Keratinocyte (primary cell): Measurements from ENCODE around the gene BSG.

Experiments
- EZH2 ChIP-seq: IDR thresholded peaks from one replicate; pipeline ENCODE4 v1.6.1; 2012; ENCODE audit warnings: inconsistent platforms, mild to moderate bottlenecking, low read length, moderate library complexity
- TF ChIP-seq, protein P1 (sequence below), 3 experiments: IDR thresholded peaks in 1 of 3; conservative IDR thresholded peaks in 1 of 3; optimal IDR thresholded peaks in 1 of 3; 2 replicates in 2 of 3; 3 replicates in 1 of 3; pipeline versions ENCODE3 to v1.5.1; 2011; ENCODE audit warnings: low read length in 3 of 3, mild to moderate bottlenecking in 3 of 3, moderate library complexity in 2 of 3, control low read depth in 1 of 3, inconsistent platforms in 1 of 3; ENCODE audit not compliant: insufficient read depth in 2 of 3; ENCODE audit errors: extremely low read depth in 1 of 3

DNA sequence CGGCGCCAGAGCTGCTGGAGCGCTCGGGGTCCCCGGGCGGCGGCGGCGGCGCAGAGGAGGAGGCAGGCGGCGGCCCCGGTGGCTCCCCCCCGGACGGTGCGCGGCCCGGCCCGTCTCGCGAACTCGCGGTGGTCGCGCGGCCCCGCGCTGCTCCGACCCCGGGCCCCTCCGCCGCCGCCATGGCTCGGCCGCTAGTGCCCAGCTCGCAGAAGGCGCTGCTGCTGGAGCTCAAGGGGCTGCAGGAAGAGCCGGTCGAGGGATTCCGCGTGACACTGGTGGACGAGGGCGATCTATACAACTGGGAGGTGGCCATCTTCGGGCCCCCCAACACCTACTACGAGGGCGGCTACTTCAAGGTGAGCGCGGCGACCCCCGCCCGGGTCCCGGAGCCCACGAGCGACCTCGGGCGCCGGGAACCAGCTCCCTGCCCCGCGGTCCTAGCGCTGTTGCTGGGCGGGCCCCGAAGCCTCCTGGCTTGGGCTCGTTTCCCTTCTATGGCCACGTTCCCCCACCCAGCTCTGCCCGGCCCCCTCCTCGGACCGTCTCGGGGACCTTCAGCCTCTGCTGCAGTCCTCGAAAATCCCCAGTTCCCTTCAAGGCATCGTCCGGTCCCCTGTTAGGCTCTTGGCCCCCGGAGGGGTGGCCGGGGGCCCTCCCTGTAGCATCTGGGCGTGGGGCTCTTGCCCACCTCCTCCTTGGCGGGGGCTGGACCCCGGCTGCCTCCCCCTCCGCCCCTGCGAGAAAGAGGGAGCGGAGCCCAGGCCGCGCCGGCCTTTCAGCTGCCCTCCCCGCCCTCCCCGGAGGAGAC, 40.4 kb upstream of the BSG start, which contains the start of gene CDC34:
- TF ChIP-seq, protein P1, sequence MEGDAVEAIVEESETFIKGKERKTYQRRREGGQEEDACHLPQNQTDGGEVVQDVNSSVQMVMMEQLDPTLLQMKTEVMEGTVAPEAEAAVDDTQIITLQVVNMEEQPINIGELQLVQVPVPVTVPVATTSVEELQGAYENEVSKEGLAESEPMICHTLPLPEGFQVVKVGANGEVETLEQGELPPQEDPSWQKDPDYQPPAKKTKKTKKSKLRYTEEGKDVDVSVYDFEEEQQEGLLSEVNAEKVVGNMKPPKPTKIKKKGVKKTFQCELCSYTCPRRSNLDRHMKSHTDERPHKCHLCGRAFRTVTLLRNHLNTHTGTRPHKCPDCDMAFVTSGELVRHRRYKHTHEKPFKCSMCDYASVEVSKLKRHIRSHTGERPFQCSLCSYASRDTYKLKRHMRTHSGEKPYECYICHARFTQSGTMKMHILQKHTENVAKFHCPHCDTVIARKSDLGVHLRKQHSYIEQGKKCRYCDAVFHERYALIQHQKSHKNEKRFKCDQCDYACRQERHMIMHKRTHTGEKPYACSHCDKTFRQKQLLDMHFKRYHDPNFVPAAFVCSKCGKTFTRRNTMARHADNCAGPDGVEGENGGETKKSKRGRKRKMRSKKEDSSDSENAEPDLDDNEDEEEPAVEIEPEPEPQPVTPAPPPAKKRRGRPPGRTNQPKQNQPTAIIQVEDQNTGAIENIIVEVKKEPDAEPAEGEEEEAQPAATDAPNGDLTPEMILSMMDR (optimal IDR thresholded peaks at IDR 0.05 in 1 of 3, IDR thresholded peaks at IDR 0.05 in 1 of 3, conservative IDR thresholded peaks at IDR 0.05 in 1 of 3; ENCODE audit: extremely low read depth in 1 of 3, insufficient read depth in 2 of 3, low read length in 3 of 3), result no peak
- TF ChIP-seq EZH2, result no peak
